Mesenchymal stem cell (in vitro differentiated cells and primary cell): ENCODE data around the gene SLIT3.
A peak's percentile ranks its signal among the peaks of the same experiment; 100 is the strongest.

ENCODE experiments used
- DNase-seq: peaks from one replicate; pipeline ENCODE4 v3.0.0-alpha.2; 2013
- H2AFZ ChIP-seq: one replicate; pipeline ENCODE4 v1.6.1; 2013; ENCODE audit warnings: low read depth, mild to moderate bottlenecking, control low read depth, inconsistent platforms, low read length, moderate library complexity
- H2AK5ac ChIP-seq: 2 replicates; pipeline ENCODE4 v1.6.1; 2013; ENCODE audit warnings: low read length, moderate library complexity, mild to moderate bottlenecking, inconsistent platforms; ENCODE audit not compliant: severe bottlenecking
- H2BK120ac ChIP-seq: one replicate; pipeline ENCODE4 v1.6.1; 2013; ENCODE audit warnings: low read depth, mild to moderate bottlenecking, inconsistent platforms, low read length, moderate library complexity
- H2BK12ac ChIP-seq, 2 experiments: one replicate each; pipeline ENCODE4 v1.6.1; 2013; ENCODE audit warnings: inconsistent platforms in 2 of 2, low read length in 2 of 2, mild to moderate bottlenecking in 2 of 2, moderate library complexity in 2 of 2, control low read depth in 1 of 2
- H2BK15ac ChIP-seq: one replicate; pipeline ENCODE4 v1.6.1; 2013; ENCODE audit warnings: mild to moderate bottlenecking, low read depth, inconsistent platforms; ENCODE audit not compliant: poor library complexity, severe bottlenecking
- H2BK5ac ChIP-seq: 2 replicates; pipeline ENCODE4 v1.6.1; 2013; ENCODE audit warnings: low read depth, mild to moderate bottlenecking, low read length, control low read depth, inconsistent platforms; ENCODE audit not compliant: poor library complexity, severe bottlenecking
- H3K14ac ChIP-seq, 2 experiments: one replicate each; pipeline ENCODE4 v1.6.1; 2013; ENCODE audit warnings: inconsistent platforms in 2 of 2, low read length in 2 of 2, control low read depth in 1 of 2, mild to moderate bottlenecking in 1 of 2, moderate library complexity in 1 of 2
- H3K18ac ChIP-seq, 2 experiments: one replicate each; pipeline ENCODE4 v1.6.1; 2013; ENCODE audit warnings: inconsistent platforms in 2 of 2, low read length in 2 of 2, control low read depth in 1 of 2, low read depth in 1 of 2, mild to moderate bottlenecking in 1 of 2
- H3K23ac ChIP-seq, 2 experiments: one replicate each; pipeline ENCODE4 v1.6.1; 2013; ENCODE audit warnings: inconsistent platforms in 2 of 2, low read length in 2 of 2, mild to moderate bottlenecking in 2 of 2, moderate library complexity in 2 of 2, control low read depth in 1 of 2
- H3K27ac ChIP-seq: 2 replicates; pipeline ENCODE4 v1.5.1; 2013; ENCODE audit warnings: mild to moderate bottlenecking, moderate library complexity, low read length, control low read depth, inconsistent platforms; ENCODE audit not compliant: poor library complexity, severe bottlenecking
- H3K27me3 ChIP-seq, 2 experiments: 2 replicates each; pipeline versions ENCODE4 v1.6.1 to v1.7.0; 2013; ENCODE audit warnings: low read length in 2 of 2, mild to moderate bottlenecking in 2 of 2, moderate library complexity in 2 of 2, control low read depth in 1 of 2, inconsistent platforms in 1 of 2; ENCODE audit not compliant: control insufficient read depth in 1 of 2, insufficient read depth in 1 of 2
- H3K36me3 ChIP-seq, 2 experiments: 2 replicates each; pipeline versions ENCODE4 v1.6.1 to v1.7.0; 2013; ENCODE audit warnings: low read length in 2 of 2, control low read depth in 1 of 2, inconsistent platforms in 1 of 2, low read depth in 1 of 2, mild to moderate bottlenecking in 1 of 2; ENCODE audit not compliant: insufficient read depth in 2 of 2, control insufficient read depth in 1 of 2
- H3K4ac ChIP-seq, 2 experiments: one replicate each; pipeline ENCODE4 v1.6.1; 2013; ENCODE audit warnings: inconsistent platforms in 2 of 2, low read length in 2 of 2, mild to moderate bottlenecking in 2 of 2, moderate library complexity in 2 of 2, control low read depth in 1 of 2, low read depth in 1 of 2
- H3K4me1 ChIP-seq: 2 replicates; pipeline ENCODE4 v1.6.1; 2013; ENCODE audit warnings: low read depth, low read length, control low read depth; ENCODE audit not compliant: control insufficient read depth, insufficient read depth
- H3K4me2 ChIP-seq: 2 replicates; pipeline ENCODE4 v1.6.1; 2013; ENCODE audit warnings: low read length, mild to moderate bottlenecking, inconsistent platforms; ENCODE audit not compliant: poor library complexity, severe bottlenecking
- H3K4me3 ChIP-seq, 2 experiments: 2 replicates each; pipeline versions ENCODE4 v1.5.1 to v1.7.0; 2013; ENCODE audit warnings: low read length in 2 of 2, mild to moderate bottlenecking in 2 of 2, control low read depth in 1 of 2, low read depth in 1 of 2; ENCODE audit not compliant: insufficient read depth in 1 of 2
- H3K79me1 ChIP-seq: replicated peaks from 2 replicates; pipeline ENCODE4 v1.6.1; 2013; ENCODE audit warnings: mild to moderate bottlenecking, control low read depth, low read length, inconsistent platforms; ENCODE audit not compliant: poor library complexity, severe bottlenecking
- H3K9ac ChIP-seq: 2 replicates; pipeline ENCODE4 v1.7.0; 2013; ENCODE audit warnings: mild to moderate bottlenecking, low read length, moderate library complexity
- H3K9me3 ChIP-seq: 2 replicates; pipeline ENCODE4 v1.7.0; 2013; ENCODE audit warnings: mild to moderate bottlenecking, low read length; ENCODE audit not compliant: control insufficient read depth
- H4K8ac ChIP-seq: one replicate; pipeline ENCODE4 v1.6.1; 2013; ENCODE audit warnings: inconsistent platforms, mild to moderate bottlenecking, low read length, moderate library complexity
- H4K91ac ChIP-seq: one replicate; pipeline ENCODE4 v1.6.1; 2013; ENCODE audit warnings: mild to moderate bottlenecking, low read length, inconsistent platforms
- WGBS: methylation state at CpG from one replicate; pipeline ENCODE4 v1.1.7; 2013; ENCODE audit warnings: mixed read lengths; 5-methylcytosine and 5-hydroxymethylcytosine counted together

Gene SLIT3

DNA sequence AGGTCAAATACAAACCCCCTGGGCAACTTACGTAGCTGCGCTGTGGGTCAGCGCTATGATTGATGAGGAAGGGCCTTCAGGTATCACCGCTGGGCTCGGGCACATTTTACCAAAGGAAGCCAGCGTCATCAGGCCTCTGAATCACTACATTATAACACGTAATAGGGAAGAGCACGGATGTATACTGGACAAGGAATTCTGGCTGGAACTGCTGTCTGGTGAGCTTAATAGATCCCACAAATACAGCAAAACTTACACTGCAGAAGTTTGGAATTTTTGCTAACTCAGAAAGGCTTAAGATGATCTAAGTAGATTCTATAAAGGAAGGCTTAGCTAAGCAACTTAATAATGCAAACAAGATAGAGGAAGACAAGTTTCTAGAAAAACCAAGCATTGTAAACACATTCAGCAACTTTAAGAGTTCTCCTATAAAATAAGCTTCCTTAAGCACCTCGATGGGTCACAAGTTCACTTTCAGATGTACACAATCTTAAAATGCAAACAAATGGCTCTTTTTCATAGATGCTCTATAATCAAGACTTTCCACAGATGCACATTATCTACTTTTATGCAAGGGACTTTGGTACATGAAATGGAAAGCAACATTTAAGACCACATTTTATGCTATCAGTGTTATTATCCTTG, 361.7 kb downstream of the SLIT3 start:
- DNase-seq = peak; percentile 1
- Histone ChIP-seq H2BK120ac (no peak overlapping the region), H2AFZ (no peak overlapping the region), H3K79me1 (no peaks in the 10 kb centered on the region), H3K4me2 (no peak overlapping the region), H3K4me3 (no peak overlapping the region), H3K4me1 (peaks cover 2% of the 10 kb centered on the region), H4K91ac (no peak overlapping the region), H2BK12ac (no peak overlapping the region), H2BK5ac (no peak overlapping the region), H3K9me3 (no peaks in the 10 kb centered on the region), H3K23ac (no peak overlapping the region), H3K27ac (no peak overlapping the region), H3K27me3 (no peaks in the 10 kb centered on the region), H3K9ac (no peak overlapping the region), H2BK15ac (no peak overlapping the region), H3K14ac (no peak overlapping the region), H3K18ac (no peak overlapping the region), H3K36me3 (peaks cover 0 to 2% of the 10 kb centered on the region in 2 experiments), H2AK5ac (no peak overlapping the region), H4K8ac (no peak overlapping the region), H3K4ac (no peak overlapping the region)
- 71% methylated on average over 7 of the region's 9 CpGs for WGBS

- Histone ChIP-seq H3K9ac (no peak overlapping the region), H3K18ac (no peak overlapping the region), H2BK12ac (no peak overlapping the region), H2BK15ac (no peak overlapping the region), H3K27ac (no peak overlapping the region), H4K8ac (no peak overlapping the region), H3K4me3 (no peak overlapping the region), H2AK5ac (no peak overlapping the region), H3K4me2 (no peak overlapping the region), H2AFZ (no peak overlapping the region), H3K23ac (no peak overlapping the region), H2BK5ac (no peak overlapping the region), H2BK120ac (no peak overlapping the region), H4K91ac (no peak overlapping the region), H3K14ac (no peak overlapping the region), H3K79me1 (no peaks in the 10 kb centered on the region), H3K4me1 (peaks cover 6% of the 10 kb centered on the region), H3K27me3 (no peaks in the 10 kb centered on the region), H3K4ac (no peak overlapping the region), H3K36me3 (peaks cover 0 to 2% of the 10 kb centered on the region in 2 experiments), H3K9me3 (no peaks in the 10 kb centered on the region)
- WGBS = 89% methylated on average over 1 of the region's 7 CpGs
- DNase-seq = no peak
Observed at GRCh38 chr5:168936511-168936910, 364.4 kb downstream of the SLIT3 start.

DNA sequence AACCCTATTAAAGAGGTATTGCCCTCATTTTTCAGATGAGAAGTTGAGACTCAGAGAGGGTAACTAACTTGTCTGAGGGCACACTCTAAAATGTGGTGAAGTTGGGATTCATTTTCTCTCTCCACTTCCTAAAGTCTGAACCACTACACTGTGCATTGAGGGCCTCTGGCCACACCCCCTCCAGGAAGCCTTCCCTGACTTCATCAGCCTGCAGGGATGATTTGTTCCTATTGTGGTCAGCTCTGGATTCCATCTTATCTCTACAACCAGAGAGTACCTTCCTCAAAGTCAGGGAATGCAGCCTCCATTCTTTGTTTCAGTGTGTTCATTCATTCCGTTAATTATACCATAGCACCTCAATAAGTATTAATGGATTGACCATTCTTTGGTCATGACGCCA, 365.8 kb downstream of the SLIT3 start:
- no peak overlapping the region for H3K23ac ChIP-seq
- H3K9me3 ChIP-seq = no peaks in the 10 kb centered on the region
- H3K27me3 ChIP-seq = peaks cover 0 to 4% of the 10 kb centered on the region in 2 experiments
- H2AFZ ChIP-seq = no peak overlapping the region
- no peak overlapping the region for H2BK120ac ChIP-seq
- no peaks in the 10 kb centered on the region for H3K79me1 ChIP-seq
- no peak for DNase-seq
- H2AK5ac ChIP-seq = no peak overlapping the region
- no peak overlapping the region for H3K18ac ChIP-seq
- 78% methylated on average over 2 of the region's 2 CpGs for WGBS
- no peak overlapping the region for H3K4ac ChIP-seq
- no peak overlapping the region for H4K91ac ChIP-seq
- H3K14ac ChIP-seq = no peak overlapping the region
- H2BK5ac ChIP-seq = no peak overlapping the region
- H3K4me3 ChIP-seq = no peak overlapping the region
- no peak overlapping the region for H3K4me2 ChIP-seq
- peaks cover 7% of the 10 kb centered on the region for H3K4me1 ChIP-seq
- no peak overlapping the region for H2BK15ac ChIP-seq
- H3K9ac ChIP-seq = no peak overlapping the region
- no peak overlapping the region for H3K27ac ChIP-seq
- no peaks in the 10 kb centered on the region for H3K36me3 ChIP-seq
- no peak overlapping the region for H4K8ac ChIP-seq
- H2BK12ac ChIP-seq = no peak overlapping the region

GRCh38 chr5:168934169-168934568, 366.8 kb downstream of the SLIT3 start:
- H3K14ac ChIP-seq = no peak overlapping the region
- 90% methylated on average over 1 of the region's 3 CpGs for WGBS
- H3K4me1 ChIP-seq = peaks cover 7% of the 10 kb centered on the region
- H2AK5ac ChIP-seq = no peak overlapping the region
- no peak overlapping the region for H3K4me2 ChIP-seq
- no peaks in the 10 kb centered on the region for H3K36me3 ChIP-seq
- H4K8ac ChIP-seq = no peak overlapping the region
- peaks cover 0 to 4% of the 10 kb centered on the region in 2 experiments for H3K27me3 ChIP-seq
- no peak overlapping the region for H2BK12ac ChIP-seq
- no peak overlapping the region for H3K4me3 ChIP-seq
- H3K27ac ChIP-seq = no peak overlapping the region
- no peak overlapping the region for H2BK120ac ChIP-seq
- no peak overlapping the region for H3K9ac ChIP-seq
- H3K9me3 ChIP-seq = no peaks in the 10 kb centered on the region
- no peaks in the 10 kb centered on the region for H3K79me1 ChIP-seq
- H2AFZ ChIP-seq = no peak overlapping the region
- no peak overlapping the region for H2BK5ac ChIP-seq
- no peak for DNase-seq
- no peak overlapping the region for H2BK15ac ChIP-seq
- H3K23ac ChIP-seq = no peak overlapping the region
- H3K18ac ChIP-seq = no peak overlapping the region
- H3K4ac ChIP-seq = no peak overlapping the region
- no peak overlapping the region for H4K91ac ChIP-seq
